ENCODE measurements around the gene CBLN4. TPM values are rescaled to one million over a fixed set of nuclear protein-coding genes. Genes with fewer than 3 reads are reported as not detected.

Gene CBLN4
- total and polyA plus RNA-seq, 7 experiments from 2014 or later: not detected

- intact Hi-C loops (cut with micrococcal nuclease): no loop called here
- Histone ChIP-seq H3K36me3 (ENCODE audit: control insufficient read depth in 2 of 3, insufficient read depth in 3 of 3, low read length in 3 of 3) (no peaks in the 10 kb centered on the region), H3K27ac (ENCODE audit: low read depth, low read length) (no peak overlapping the region), H3K9me3 (ENCODE audit: control insufficient read depth in 2 of 3, low read length in 3 of 3) (no peaks in the 10 kb centered on the region), H3K27me3 (ENCODE audit: control insufficient read depth in 2 of 2, insufficient read depth in 2 of 2, low read length in 2 of 2) (no peaks in the 10 kb centered on the region), H3K4me3 (ENCODE audit: low read length) (no peak overlapping the region), H3K4me1 (ENCODE audit: control insufficient read depth in 2 of 2, insufficient read depth in 2 of 2, low read length in 2 of 2) (no peaks in the 10 kb centered on the region)
- Mint-ChIP-seq H3K4me3 (no peak overlapping the region), H3K36me3 (no peaks in the 10 kb centered on the region), H3K27ac (no peak overlapping the region), H3K4me1 (no peaks in the 10 kb centered on the region), H3K9me3 (peaks cover 0 to 20% (median 9%) of the 10 kb centered on the region in 11 donors), H3K27me3 (peaks cover 0 to 8% (median 3%) of the 10 kb centered on the region in 5 donors)
- ChIA-PET POLR2A (no interaction called here), CTCF (no interaction called here)
- ATAC-seq: no peak
- no peak for DNase-seq
Measured at GRCh38 chr20:55947701-55948100, 57.6 kb downstream of the CBLN4 start.

Other genes with a start within 250 kb of the CBLN4 start
- gene MC3R, start 243.2 kb upstream of the CBLN4 start, total RNA-seq: not detected
- gene MC3R, start 243.2 kb upstream of the CBLN4 start, polyA plus RNA-seq: not detected

All from naive thymus-derived CD4-positive, alpha-beta T cell (primary cell).